BJ (cell line): Measurements from ENCODE around the gene SLC26A11. TPM values are rescaled to one million over a fixed set of nuclear protein-coding genes. Genes with fewer than 3 reads are reported as not detected.

Experiments
- CTCF ChIA-PET: fragments of 350-600 bp; formaldehyde crosslinking; extraction: SDS; loops from one replicate; lab custom pipeline; 2021; ENCODE audit warnings: antibody characterized with exemption, inconsistent platforms; lab: Yijun Ruan, JAX
- POLR2A ChIA-PET: fragments of 300-600 bp; sonication (Branson Sonifier 250); formaldehyde crosslinking; extraction: SDS; loops from one replicate; lab custom pipeline; 2021; ENCODE audit warnings: antibody characterized with exemption; lab: Charles Lee
- DNase-seq: peaks from one replicate; pipeline ENCODE4 v3.0.0-alpha.2; 2011; ENCODE audit warnings: low read depth
- H3K27me3 ChIP-seq: 2 replicates; pipeline ENCODE4 v1.6.0; 2011; ENCODE audit warnings: low read length; ENCODE audit not compliant: control insufficient read depth, insufficient read depth
- H3K36me3 ChIP-seq: 2 replicates; pipeline ENCODE4 v1.5.1; 2011; ENCODE audit warnings: low read length; ENCODE audit not compliant: control insufficient read depth, insufficient read depth
- H3K4me3 ChIP-seq: 2 replicates; pipeline ENCODE4 v1.5.1; 2011; ENCODE audit warnings: low read depth, mild to moderate bottlenecking, control low read depth, low read length
- polyA plus RNA-seq: library from polyadenylated mRNA; depleted of rRNA; stranded (reverse); fragments of >200 nt; gene quantifications from 2 replicates; pipeline ENCODE4 v1.2.3, GENCODE V29; 2011
- TF ChIP-seq, protein P1 (sequence below): IDR thresholded peaks from 2 replicates; pipeline ENCODE4 v1.5.1; 2011; ENCODE audit warnings: low read depth, mild to moderate bottlenecking, control low read depth, inconsistent platforms, low read length, moderate library complexity; ENCODE audit not compliant: insufficient read depth

The SLC26A11 gene
- polyA plus RNA-seq, 1 experiment = 17.1 TPM

DNA sequence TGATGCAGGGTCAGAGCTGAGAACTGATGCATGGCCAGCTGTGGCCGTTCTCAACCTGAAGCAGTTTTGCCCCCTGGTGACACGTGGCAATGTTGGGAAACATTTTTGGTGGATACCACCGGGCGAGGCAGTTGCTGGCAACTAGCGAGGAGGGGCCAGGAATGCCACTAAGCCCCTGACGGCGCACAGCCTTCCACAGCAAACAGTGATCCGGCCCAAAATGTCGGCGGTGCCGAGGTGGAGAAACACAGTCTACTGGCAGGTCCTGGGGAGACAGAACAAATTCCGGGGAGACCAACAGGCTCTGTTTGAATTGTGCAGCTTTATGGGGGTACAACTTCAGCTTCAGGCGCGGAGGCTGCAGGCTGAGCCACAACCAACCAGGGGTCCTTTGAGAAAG lies 8.2 kb downstream of the SLC26A11 start:
- POLR2A ChIA-PET = no interaction called here
- CTCF ChIA-PET = interaction anchor here (0.6 to 1.4 kb wide), 2 partner anchors 10 to 222 kb away, joined by 3 read pairs; no protein-coding TSS in a partner anchor
- TF ChIP-seq, protein P1, sequence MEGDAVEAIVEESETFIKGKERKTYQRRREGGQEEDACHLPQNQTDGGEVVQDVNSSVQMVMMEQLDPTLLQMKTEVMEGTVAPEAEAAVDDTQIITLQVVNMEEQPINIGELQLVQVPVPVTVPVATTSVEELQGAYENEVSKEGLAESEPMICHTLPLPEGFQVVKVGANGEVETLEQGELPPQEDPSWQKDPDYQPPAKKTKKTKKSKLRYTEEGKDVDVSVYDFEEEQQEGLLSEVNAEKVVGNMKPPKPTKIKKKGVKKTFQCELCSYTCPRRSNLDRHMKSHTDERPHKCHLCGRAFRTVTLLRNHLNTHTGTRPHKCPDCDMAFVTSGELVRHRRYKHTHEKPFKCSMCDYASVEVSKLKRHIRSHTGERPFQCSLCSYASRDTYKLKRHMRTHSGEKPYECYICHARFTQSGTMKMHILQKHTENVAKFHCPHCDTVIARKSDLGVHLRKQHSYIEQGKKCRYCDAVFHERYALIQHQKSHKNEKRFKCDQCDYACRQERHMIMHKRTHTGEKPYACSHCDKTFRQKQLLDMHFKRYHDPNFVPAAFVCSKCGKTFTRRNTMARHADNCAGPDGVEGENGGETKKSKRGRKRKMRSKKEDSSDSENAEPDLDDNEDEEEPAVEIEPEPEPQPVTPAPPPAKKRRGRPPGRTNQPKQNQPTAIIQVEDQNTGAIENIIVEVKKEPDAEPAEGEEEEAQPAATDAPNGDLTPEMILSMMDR = no peak
- no peaks in the 10 kb centered on the region for H3K27me3 ChIP-seq
- H3K4me3 ChIP-seq = no peak overlapping the region
- DNase-seq = no peak
- peaks cover 10% of the 10 kb centered on the region for H3K36me3 ChIP-seq

DNA sequence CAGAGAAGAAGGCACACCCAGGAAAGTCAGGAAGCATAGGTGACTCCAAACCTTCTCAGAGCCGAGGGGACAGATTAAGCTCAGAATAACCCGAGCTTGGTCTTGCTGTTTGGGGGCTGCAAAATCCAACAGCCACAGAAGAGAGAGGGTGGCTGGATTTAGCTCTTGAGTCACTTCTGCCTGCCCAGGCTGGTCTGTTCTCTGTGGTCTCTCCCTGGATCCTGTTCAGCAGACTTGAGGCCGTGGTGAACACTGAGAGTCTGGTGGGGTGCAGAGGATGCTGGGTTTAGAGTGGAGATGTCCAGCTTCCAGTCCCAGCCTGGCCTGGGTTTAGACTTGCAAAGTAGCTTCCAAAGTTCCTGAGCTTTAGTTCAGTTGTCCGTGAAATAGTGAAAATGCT lies 8.8 kb downstream of the SLC26A11 start:
- POLR2A ChIA-PET = no interaction called here
- H3K36me3 ChIP-seq = peaks cover 10% of the 10 kb centered on the region
- TF ChIP-seq, protein P1 = no peak
- H3K4me3 ChIP-seq = no peak overlapping the region
- H3K27me3 ChIP-seq = no peaks in the 10 kb centered on the region
- CTCF ChIA-PET = interaction anchor here (0.6 kb wide), 2 partner anchors 33 to 222 kb away, joined by 3 read pairs; no protein-coding TSS in a partner anchor
- DNase-seq = no peak

DNA sequence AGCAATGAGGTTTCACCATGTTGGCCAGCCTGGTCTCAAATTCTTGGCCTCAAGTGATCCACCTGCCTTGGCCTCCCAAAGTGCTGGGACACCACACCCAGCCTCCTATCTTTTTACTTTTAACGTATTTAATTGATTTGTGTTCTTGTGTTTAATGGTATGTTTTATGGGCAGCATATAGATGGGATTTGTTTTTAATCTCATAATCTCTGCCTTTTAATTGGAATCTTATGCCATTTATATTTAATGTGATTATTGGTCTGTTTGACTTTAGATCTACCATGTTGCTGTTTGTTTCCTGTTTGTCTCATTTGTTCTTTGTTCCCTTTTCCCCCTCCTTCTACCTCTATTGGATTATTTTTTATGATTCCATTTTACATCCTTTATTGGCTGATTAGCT lies 12.2 kb downstream of the SLC26A11 start:
- peaks cover 9% of the 10 kb centered on the region for H3K36me3 ChIP-seq
- H3K4me3 ChIP-seq = no peak overlapping the region
- ChIA-PET POLR2A (no interaction called here), CTCF (interaction anchor here (1.4 kb wide), 1 partner anchor 13 kb away, joined by 3 read pairs; no protein-coding TSS in a partner anchor)
- TF ChIP-seq, protein P1 = no peak
- H3K27me3 ChIP-seq = no peaks in the 10 kb centered on the region
- DNase-seq = no peak

DNA sequence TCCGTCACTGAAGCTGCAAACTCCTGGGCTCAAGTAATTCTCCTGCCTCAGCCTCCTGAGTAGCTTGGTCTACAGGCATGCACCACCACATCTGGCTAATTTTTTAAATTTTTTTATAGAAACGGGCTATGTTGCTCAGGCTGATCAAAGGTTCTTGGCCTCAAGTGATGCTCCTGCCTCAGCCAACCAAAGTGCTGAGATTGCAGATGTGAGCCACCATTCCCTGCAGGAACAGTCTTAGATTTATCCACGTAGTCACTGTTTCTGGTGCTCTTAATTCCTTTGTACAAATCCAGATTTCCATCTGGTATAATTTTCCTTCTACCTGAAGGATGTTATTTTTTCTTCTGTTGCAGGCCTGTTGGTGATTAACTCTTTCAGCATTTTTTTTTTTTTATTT lies 13.0 kb downstream of the SLC26A11 start:
- CTCF ChIA-PET = interaction anchor here (1.4 kb wide), 1 partner anchor 12 kb away, joined by 3 read pairs; no protein-coding TSS in a partner anchor
- peaks cover 6% of the 10 kb centered on the region for H3K36me3 ChIP-seq

DNA sequence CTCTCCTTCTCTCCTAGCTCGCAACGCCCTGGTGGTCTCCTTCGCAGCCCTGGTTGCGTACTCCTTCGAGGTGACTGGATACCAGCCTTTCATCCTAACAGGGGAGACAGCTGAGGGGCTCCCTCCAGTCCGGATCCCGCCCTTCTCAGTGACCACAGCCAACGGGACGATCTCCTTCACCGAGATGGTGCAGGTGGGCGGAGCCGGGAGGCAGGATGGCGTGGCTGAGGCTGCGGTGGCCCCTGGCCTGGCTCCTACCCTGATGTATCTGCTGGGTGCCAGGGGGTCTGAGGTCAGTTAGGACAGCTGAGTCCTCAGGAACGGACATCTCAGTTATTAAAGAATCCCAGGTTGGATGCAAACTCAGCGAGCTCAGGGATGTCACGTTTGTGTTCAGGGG lies 16.7 kb downstream of the SLC26A11 start:
- ChIA-PET CTCF (interaction anchor here (0.5 kb wide), 1 partner anchor 135 kb away, joined by 3 read pairs; the partner anchor contains the start of gene GAA), POLR2A (no interaction called here)
- peaks cover 3% of the 10 kb centered on the region for H3K36me3 ChIP-seq
- no peak overlapping the region for H3K4me3 ChIP-seq
- no peak for DNase-seq
- no peaks in the 10 kb centered on the region for H3K27me3 ChIP-seq
- TF ChIP-seq, protein P1 = no peak

More for the DNA sequence above, 13.0 kb downstream of the SLC26A11 start:
- TF ChIP-seq, protein P1 = no peak
- no peak for DNase-seq
- POLR2A ChIA-PET = no interaction called here
- Histone ChIP-seq H3K4me3 (no peak overlapping the region), H3K27me3 (no peaks in the 10 kb centered on the region)
